ENCODE measurements around the gene SYT5. TPM values are rescaled to one million over a fixed set of nuclear protein-coding genes. Genes with fewer than 3 reads are reported as not detected.

Gene SYT5
- total and polyA plus RNA-seq, 2 donors (not counting 1 experiment from before 2014, with no cell fraction given), result 0.05 to 0.50 TPM

- TF ChIP-seq CTCF (conservative IDR thresholded peaks at IDR 0.05 in 1 of 2, IDR thresholded peaks at IDR 0.05 in 1 of 2; ENCODE audit: low read depth in 1 of 2, low read length in 2 of 2) (no peak), EZH2 (IDR thresholded peaks at IDR 0.05; ENCODE audit: low read length, missing control alignments) (no peak)
Measured at GRCh38 chr19:55209693-55210472, 29.8 kb upstream of the SYT5 start.

GRCh38 chr19:55208880-55209692, 29.0 kb upstream of the SYT5 start, which contains the start of gene PTPRH:
Gene PTPRH, minus strand, starts transcription at chr19:55209501. Its CDS starts 68 bp downstream, at chr19:55209433.
- Histone ChIP-seq H3K4me2 (ENCODE audit: extremely low read depth, insufficient read depth, low read length) (peak within 1 kb of the TSS; percentile 6), H3K27me3 (ENCODE audit: control insufficient read depth, insufficient read depth, low read length) (no peaks in the 10 kb centered on the region), H3K4me1 (ENCODE audit: control insufficient read depth, extremely low read depth, insufficient read depth, low read length) (peaks cover 17% of the 10 kb centered on the region), H4K20me1 (ENCODE audit: control insufficient read depth, extremely low read depth, insufficient read depth, low read length) (no peaks in the 10 kb centered on the region), H3K9me3 (ENCODE audit: control insufficient read depth, insufficient read depth, low read depth, low read length) (no peaks in the 10 kb centered on the region), H2AFZ (ENCODE audit: low read length) (no peak within 1 kb of the TSS), H3K27ac (ENCODE audit: insufficient read depth, low read length) (peak within 1 kb of the TSS; percentile 75), H3K9ac (ENCODE audit: insufficient read depth, low read length) (no peak within 1 kb of the TSS), H3K36me3 (ENCODE audit: control insufficient read depth, insufficient read depth, low read length) (no peaks in the 10 kb centered on the region), H3K79me2 (ENCODE audit: control insufficient read depth, insufficient read depth, low read length) (no peaks in the 10 kb centered on the region), H3K4me3 (replicated peaks in 1 of 4; ENCODE audit: control extremely low read depth in 1 of 4, insufficient read depth in 1 of 4, low read depth in 3 of 4, low read length in 4 of 4) (no peak within 1 kb of the TSS)
- DNase-seq (ENCODE audit: low read depth in 2 of 2), result no peak
- TF ChIP-seq CTCF (conservative IDR thresholded peaks at IDR 0.05 in 1 of 2, IDR thresholded peaks at IDR 0.05 in 1 of 2; ENCODE audit: low read depth in 1 of 2, low read length in 2 of 2) (no peak), EZH2 (IDR thresholded peaks at IDR 0.05; ENCODE audit: low read length, missing control alignments) (no peak)

More at GRCh38 chr19:55209693-55210472, 29.8 kb upstream of the SYT5 start:
- no peaks in the 10 kb centered on the region for H3K79me2 ChIP-seq (ENCODE audit: control insufficient read depth, insufficient read depth, low read length)
- no peaks in the 10 kb centered on the region for H3K9me3 ChIP-seq (ENCODE audit: control insufficient read depth, insufficient read depth, low read depth, low read length)
- H3K4me2 ChIP-seq (ENCODE audit: extremely low read depth, insufficient read depth, low read length), result peak overlapping the region; percentile 6
- H3K27me3 ChIP-seq (ENCODE audit: control insufficient read depth, insufficient read depth, low read length), result no peaks in the 10 kb centered on the region
- H3K4me3 ChIP-seq (replicated peaks in 1 of 4; ENCODE audit: control extremely low read depth in 1 of 4, insufficient read depth in 1 of 4, low read depth in 3 of 4, low read length in 4 of 4), result no peak overlapping the region
- H3K27ac ChIP-seq (ENCODE audit: insufficient read depth, low read length), result peak overlapping the region; percentile 75
- H3K4me1 ChIP-seq (ENCODE audit: control insufficient read depth, extremely low read depth, insufficient read depth, low read length), result peaks cover 17% of the 10 kb centered on the region
- no peak overlapping the region for H3K9ac ChIP-seq (ENCODE audit: insufficient read depth, low read length)
- no peaks in the 10 kb centered on the region for H3K36me3 ChIP-seq (ENCODE audit: control insufficient read depth, insufficient read depth, low read length)
- peak; percentile 94 to 98 for DNase-seq (ENCODE audit: low read depth in 2 of 2)
- no peaks in the 10 kb centered on the region for H4K20me1 ChIP-seq (ENCODE audit: control insufficient read depth, extremely low read depth, insufficient read depth, low read length)
- H2AFZ ChIP-seq (ENCODE audit: low read length), result no peak overlapping the region
